Liver (tissue), 3 donors: ENCODE results near the gene CD180.

Experiments used
- EGR1 ChIP-seq, 2 donors: IDR thresholded peaks; 2 replicates each; pipeline ENCODE4 v1.6.1; 2016 to 2018; ENCODE audit warnings: antibody characterized with exemption in 2 of 2, low read depth in 2 of 2
- FOXA1 ChIP-seq: IDR thresholded peaks from 2 replicates; pipeline ENCODE4 v1.6.1; 2016; ENCODE audit warnings: antibody characterized with exemption
- GABPA ChIP-seq, 2 donors: IDR thresholded peaks in 1 of 2; conservative IDR thresholded peaks in 1 of 2; 2 replicates each; pipeline ENCODE4 v1.6.1; 2016; ENCODE audit warnings: antibody characterized with exemption in 2 of 2, mild to moderate bottlenecking in 1 of 2, moderate library complexity in 1 of 2
- HNF4A ChIP-seq, 2 donors: conservative IDR thresholded peaks; 2 replicates each; pipeline ENCODE4 v1.6.1; 2016; ENCODE audit warnings: antibody characterized with exemption in 2 of 2, mild to moderate bottlenecking in 2 of 2
- HNF4G ChIP-seq: IDR thresholded peaks from 2 replicates; pipeline ENCODE4 v1.6.1; 2016; ENCODE audit warnings: antibody characterized with exemption
- RAD21 ChIP-seq, 2 donors: IDR thresholded peaks; 2 replicates each; pipeline ENCODE4 v1.6.1; 2016; ENCODE audit warnings: antibody characterized with exemption in 2 of 2, mild to moderate bottlenecking in 2 of 2
- SP1 ChIP-seq: IDR thresholded peaks from 2 replicates; pipeline ENCODE4 v1.6.1; 2018; ENCODE audit warnings: antibody characterized with exemption, mild to moderate bottlenecking
- TAF1 ChIP-seq: conservative IDR thresholded peaks from 2 replicates; pipeline ENCODE4 v1.6.1; 2016; ENCODE audit warnings: antibody characterized with exemption, mild to moderate bottlenecking
- YY1 ChIP-seq: IDR thresholded peaks from 2 replicates; pipeline ENCODE4 v1.6.1; 2016; ENCODE audit warnings: antibody characterized with exemption, mild to moderate bottlenecking
- TF ChIP-seq, protein P1 (sequence below): IDR thresholded peaks from 2 replicates; pipeline ENCODE4 v1.6.1; 2016; ENCODE audit warnings: antibody characterized with exemption, mild to moderate bottlenecking
- TF ChIP-seq, protein P2 (sequence below): fragments of 150-350 bp; IDR thresholded peaks from 2 replicates; pipeline ENCODE4 v1.5.1; 2017; ENCODE audit warnings: improper control_type of control experiment, low read depth, low read length; ENCODE audit not compliant: missing input control
- TF ChIP-seq, protein P3 (sequence below): IDR thresholded peaks from 2 replicates; pipeline ENCODE4 v1.6.1; 2016; ENCODE audit warnings: antibody characterized with exemption
- TF ChIP-seq, protein P4 (sequence below): IDR thresholded peaks from 2 replicates; pipeline ENCODE4 v1.6.1; 2016; ENCODE audit warnings: antibody characterized with exemption
- TF ChIP-seq, protein P5 (sequence below): IDR thresholded peaks from 2 replicates; pipeline ENCODE4 v1.6.1; 2016; ENCODE audit warnings: antibody characterized with exemption
- donor health status: healthy.
- donor health status: healthy.

DNA sequence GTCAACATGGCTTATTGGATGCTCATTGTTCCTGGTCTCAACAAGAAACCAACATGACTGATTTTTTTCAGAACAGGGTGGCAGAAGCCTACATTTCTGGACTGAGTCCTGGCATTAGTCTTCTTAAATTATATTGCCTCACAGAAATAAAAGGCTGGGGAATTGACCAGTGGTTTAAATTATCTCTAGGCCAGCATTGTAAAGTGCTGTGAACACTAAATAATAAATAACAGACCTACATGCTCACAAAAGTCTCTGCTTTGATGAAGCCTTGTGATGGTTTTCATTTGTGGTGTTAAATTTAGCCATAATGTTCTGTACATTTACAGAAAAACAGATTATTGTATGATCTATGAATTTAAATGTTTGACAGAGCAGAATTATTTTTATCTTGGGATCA lies 44.7 kb upstream of the CD180 start:
- TF ChIP-seq TAF1: no peak
- TF ChIP-seq, protein P1, sequence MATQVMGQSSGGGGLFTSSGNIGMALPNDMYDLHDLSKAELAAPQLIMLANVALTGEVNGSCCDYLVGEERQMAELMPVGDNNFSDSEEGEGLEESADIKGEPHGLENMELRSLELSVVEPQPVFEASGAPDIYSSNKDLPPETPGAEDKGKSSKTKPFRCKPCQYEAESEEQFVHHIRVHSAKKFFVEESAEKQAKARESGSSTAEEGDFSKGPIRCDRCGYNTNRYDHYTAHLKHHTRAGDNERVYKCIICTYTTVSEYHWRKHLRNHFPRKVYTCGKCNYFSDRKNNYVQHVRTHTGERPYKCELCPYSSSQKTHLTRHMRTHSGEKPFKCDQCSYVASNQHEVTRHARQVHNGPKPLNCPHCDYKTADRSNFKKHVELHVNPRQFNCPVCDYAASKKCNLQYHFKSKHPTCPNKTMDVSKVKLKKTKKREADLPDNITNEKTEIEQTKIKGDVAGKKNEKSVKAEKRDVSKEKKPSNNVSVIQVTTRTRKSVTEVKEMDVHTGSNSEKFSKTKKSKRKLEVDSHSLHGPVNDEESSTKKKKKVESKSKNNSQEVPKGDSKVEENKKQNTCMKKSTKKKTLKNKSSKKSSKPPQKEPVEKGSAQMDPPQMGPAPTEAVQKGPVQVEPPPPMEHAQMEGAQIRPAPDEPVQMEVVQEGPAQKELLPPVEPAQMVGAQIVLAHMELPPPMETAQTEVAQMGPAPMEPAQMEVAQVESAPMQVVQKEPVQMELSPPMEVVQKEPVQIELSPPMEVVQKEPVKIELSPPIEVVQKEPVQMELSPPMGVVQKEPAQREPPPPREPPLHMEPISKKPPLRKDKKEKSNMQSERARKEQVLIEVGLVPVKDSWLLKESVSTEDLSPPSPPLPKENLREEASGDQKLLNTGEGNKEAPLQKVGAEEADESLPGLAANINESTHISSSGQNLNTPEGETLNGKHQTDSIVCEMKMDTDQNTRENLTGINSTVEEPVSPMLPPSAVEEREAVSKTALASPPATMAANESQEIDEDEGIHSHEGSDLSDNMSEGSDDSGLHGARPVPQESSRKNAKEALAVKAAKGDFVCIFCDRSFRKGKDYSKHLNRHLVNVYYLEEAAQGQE: no peak
- TF ChIP-seq, protein P2, sequence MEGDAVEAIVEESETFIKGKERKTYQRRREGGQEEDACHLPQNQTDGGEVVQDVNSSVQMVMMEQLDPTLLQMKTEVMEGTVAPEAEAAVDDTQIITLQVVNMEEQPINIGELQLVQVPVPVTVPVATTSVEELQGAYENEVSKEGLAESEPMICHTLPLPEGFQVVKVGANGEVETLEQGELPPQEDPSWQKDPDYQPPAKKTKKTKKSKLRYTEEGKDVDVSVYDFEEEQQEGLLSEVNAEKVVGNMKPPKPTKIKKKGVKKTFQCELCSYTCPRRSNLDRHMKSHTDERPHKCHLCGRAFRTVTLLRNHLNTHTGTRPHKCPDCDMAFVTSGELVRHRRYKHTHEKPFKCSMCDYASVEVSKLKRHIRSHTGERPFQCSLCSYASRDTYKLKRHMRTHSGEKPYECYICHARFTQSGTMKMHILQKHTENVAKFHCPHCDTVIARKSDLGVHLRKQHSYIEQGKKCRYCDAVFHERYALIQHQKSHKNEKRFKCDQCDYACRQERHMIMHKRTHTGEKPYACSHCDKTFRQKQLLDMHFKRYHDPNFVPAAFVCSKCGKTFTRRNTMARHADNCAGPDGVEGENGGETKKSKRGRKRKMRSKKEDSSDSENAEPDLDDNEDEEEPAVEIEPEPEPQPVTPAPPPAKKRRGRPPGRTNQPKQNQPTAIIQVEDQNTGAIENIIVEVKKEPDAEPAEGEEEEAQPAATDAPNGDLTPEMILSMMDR: no peak
- TF ChIP-seq, protein P3, sequence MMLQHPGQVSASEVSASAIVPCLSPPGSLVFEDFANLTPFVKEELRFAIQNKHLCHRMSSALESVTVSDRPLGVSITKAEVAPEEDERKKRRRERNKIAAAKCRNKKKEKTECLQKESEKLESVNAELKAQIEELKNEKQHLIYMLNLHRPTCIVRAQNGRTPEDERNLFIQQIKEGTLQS: no peak
- TF ChIP-seq SP1: no peak
- TF ChIP-seq, protein P4, sequence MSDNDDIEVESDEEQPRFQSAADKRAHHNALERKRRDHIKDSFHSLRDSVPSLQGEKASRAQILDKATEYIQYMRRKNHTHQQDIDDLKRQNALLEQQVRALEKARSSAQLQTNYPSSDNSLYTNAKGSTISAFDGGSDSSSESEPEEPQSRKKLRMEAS: no peak
- no peak for TF ChIP-seq HNF4G
- TF ChIP-seq YY1: no peak
- TF ChIP-seq GABPA (IDR thresholded peaks at IDR 0.05 in 1 of 2, conservative IDR thresholded peaks at IDR 0.05 in 1 of 2): no peak
- TF ChIP-seq FOXA1: no peak
- TF ChIP-seq EGR1 (IDR thresholded peaks at IDR 0.05; ENCODE audit: low read depth in 2 of 2): no peak
- TF ChIP-seq RAD21 (IDR thresholded peaks at IDR 0.05): no peak
- TF ChIP-seq HNF4A (conservative IDR thresholded peaks at IDR 0.05): no peak
- TF ChIP-seq, protein P5, sequence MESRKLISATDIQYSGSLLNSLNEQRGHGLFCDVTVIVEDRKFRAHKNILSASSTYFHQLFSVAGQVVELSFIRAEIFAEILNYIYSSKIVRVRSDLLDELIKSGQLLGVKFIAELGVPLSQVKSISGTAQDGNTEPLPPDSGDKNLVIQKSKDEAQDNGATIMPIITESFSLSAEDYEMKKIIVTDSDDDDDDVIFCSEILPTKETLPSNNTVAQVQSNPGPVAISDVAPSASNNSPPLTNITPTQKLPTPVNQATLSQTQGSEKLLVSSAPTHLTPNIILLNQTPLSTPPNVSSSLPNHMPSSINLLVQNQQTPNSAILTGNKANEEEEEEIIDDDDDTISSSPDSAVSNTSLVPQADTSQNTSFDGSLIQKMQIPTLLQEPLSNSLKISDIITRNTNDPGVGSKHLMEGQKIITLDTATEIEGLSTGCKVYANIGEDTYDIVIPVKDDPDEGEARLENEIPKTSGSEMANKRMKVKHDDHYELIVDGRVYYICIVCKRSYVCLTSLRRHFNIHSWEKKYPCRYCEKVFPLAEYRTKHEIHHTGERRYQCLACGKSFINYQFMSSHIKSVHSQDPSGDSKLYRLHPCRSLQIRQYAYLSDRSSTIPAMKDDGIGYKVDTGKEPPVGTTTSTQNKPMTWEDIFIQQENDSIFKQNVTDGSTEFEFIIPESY: no peak
